HepG2 (cell line): ENCODE data around the gene SPARC. TPM values are rescaled to one million over a fixed set of nuclear protein-coding genes. Genes with fewer than 3 reads are reported as not detected.

Experiments
- ATAC-seq: fragments of 200-7000 bp; cut with Tn5 transposase; 3 replicates; pipeline ENCODE4 v1.9.1; 2020; ENCODE audit warnings: mild to moderate bottlenecking, moderate library complexity
- BruUV-seq: library from RNA; stranded (reverse); fragments of 400-500 nt; replicated peaks from 2 replicates; lab custom pipeline; 2021; lab: Mats Ljungman, UMichigan
- CTCF ChIA-PET: fragments of 300-600 bp; formaldehyde crosslinking; extraction: SDS; loops from one replicate; lab custom pipeline; 2021; ENCODE audit warnings: low total read pairs, inconsistent platforms, low intra/inter-chr PET ratio; lab: Yijun Ruan, JAX
- POLR2A ChIA-PET: fragments of 350-600 bp; sonication (Branson Sonifier 250); formaldehyde crosslinking; loops from one replicate; lab custom pipeline; 2020; ENCODE audit warnings: antibody characterized with exemption, inconsistent platforms; lab: Yijun Ruan, JAX
- DNase-seq: peaks from one replicate; pipeline ENCODE4 v3.0.0-alpha.2; 2015; ENCODE audit warnings: low spot score
- FAIRE-seq: peaks from 3 replicates; lab custom pipeline; 2011; peaks lifted over from hg19 to GRCh38; lab: Jason Lieb, UNC
- H2AFZ ChIP-seq: one replicate; pipeline ENCODE4 v1.6.1; 2011; ENCODE audit warnings: low read length, inconsistent platforms
- H3K27ac ChIP-seq: fragments of 300-600 bp; 3 replicates; pipeline ENCODE4 v1.8.0; 2011; ENCODE audit warnings: mixed run types, mild to moderate bottlenecking, mixed read lengths, low read length, inconsistent platforms; ENCODE audit not compliant: insufficient read depth; ENCODE audit errors: extremely low read length
- H3K27me3 ChIP-seq, 2 experiments: fragments of 200-600 bp in 1 of 2; 2 replicates in 1 of 2; 3 replicates in 1 of 2; pipeline versions ENCODE4 v1.6.0 to v1.8.0; 2011; ENCODE audit warnings: low read length in 2 of 2, mild to moderate bottlenecking in 2 of 2, moderate library complexity in 2 of 2, inconsistent platforms in 1 of 2; ENCODE audit not compliant: insufficient read depth in 2 of 2, control insufficient read depth in 1 of 2
- H3K36me3 ChIP-seq, 2 experiments: fragments of 200-600 bp in 1 of 2; replicated peaks in 1 of 2; 2 replicates in 1 of 2; 3 replicates in 1 of 2; pipeline versions ENCODE4 v1.5.1 to v1.8.0; 2011; ENCODE audit warnings: low read length in 2 of 2, inconsistent platforms in 1 of 2; ENCODE audit not compliant: insufficient read depth in 2 of 2, control insufficient read depth in 1 of 2
- H3K4me1 ChIP-seq: 2 replicates; pipeline ENCODE4 v1.5.1; 2012; ENCODE audit warnings: low read length, inconsistent platforms; ENCODE audit not compliant: insufficient read depth
- H3K4me2 ChIP-seq: 2 replicates; pipeline ENCODE4 v1.6.0; 2011; ENCODE audit warnings: low read depth, low read length, inconsistent platforms
- H3K4me3 ChIP-seq, 3 experiments: fragments of 200-600 bp in 1 of 3; sonication (generic), shearing (Covaris generic) in 1 of 3; replicated peaks in 1 of 3; 2 replicates each; pipeline ENCODE4 v1.5.1; 2011 to 2016; ENCODE audit warnings: low read length in 3 of 3, inconsistent platforms in 2 of 3, low read depth in 2 of 3, mild to moderate bottlenecking in 2 of 3, control low read depth in 1 of 3, mixed read lengths in 1 of 3; ENCODE audit not compliant: insufficient read depth in 1 of 3
- H3K79me2 ChIP-seq: one replicate; pipeline ENCODE4 v1.6.1; 2011; ENCODE audit warnings: low read length, inconsistent platforms; ENCODE audit not compliant: insufficient read depth
- H3K9ac ChIP-seq: 2 replicates; pipeline ENCODE4 v1.6.0; 2011; ENCODE audit warnings: mild to moderate bottlenecking, low read depth, low read length, inconsistent platforms; ENCODE audit not compliant: insufficient read depth
- H3K9me3 ChIP-seq: 2 replicates; pipeline ENCODE4 v1.5.1; 2012; ENCODE audit warnings: mild to moderate bottlenecking, low read length
- H4K20me1 ChIP-seq: 2 replicates; pipeline ENCODE4 v1.6.0; 2011; ENCODE audit warnings: inconsistent platforms, mild to moderate bottlenecking, low read length, moderate library complexity; ENCODE audit not compliant: insufficient read depth
- BHLHE40 ChIP-seq: IDR thresholded peaks from 2 replicates; pipeline ENCODE4 v1.6.1; 2011; ENCODE audit warnings: low read length, improper control_type of control experiment
- DBP ChIP-seq: sonication (generic); formaldehyde crosslinking; IDR thresholded peaks from 2 replicates; pipeline ENCODE4 v1.4.0; 2020; ENCODE audit warnings: missing genetic modification reagents; ENCODE audit errors: not compliant biosample characterization
- HMG20B ChIP-seq: conservative IDR thresholded peaks from 2 replicates; pipeline ENCODE4 v1.6.1; 2016; ENCODE audit warnings: missing genetic modification reagents, missing compliant biosample characterization
- MYNN ChIP-seq: sonication (generic); formaldehyde crosslinking; IDR thresholded peaks from 2 replicates; pipeline ENCODE4 v1.4.0; 2020; ENCODE audit warnings: mild to moderate bottlenecking, low read depth, missing genetic modification reagents
- PRPF4 ChIP-seq: fragments of 200-400 bp; formaldehyde crosslinking; IDR thresholded peaks from 2 replicates; pipeline ENCODE4 v1.6.1; 2016; ENCODE audit warnings: low read length, low read depth; ENCODE audit not compliant: poor library complexity, severe bottlenecking
- SIN3B ChIP-seq: fragments of 150-350 bp; IDR thresholded peaks from 2 replicates; pipeline ENCODE4 v1.6.1; 2014; ENCODE audit warnings: low read length
- TRIM24 ChIP-seq: sonication (generic); formaldehyde crosslinking; IDR thresholded peaks from 2 replicates; pipeline ENCODE4 v1.8.0; 2022; ENCODE audit warnings: mild to moderate bottlenecking, missing genetic modification reagents
- ZBTB38 ChIP-seq: sonication (generic); formaldehyde crosslinking; IDR thresholded peaks from 2 replicates; pipeline ENCODE4 v1.5.1; 2020; ENCODE audit warnings: mild to moderate bottlenecking, missing genetic modification reagents
- ZIK1 ChIP-seq: sonication (generic); formaldehyde crosslinking; IDR thresholded peaks from 2 replicates; pipeline ENCODE4 v1.5.0; 2020; ENCODE audit warnings: mild to moderate bottlenecking, low read depth, missing genetic modification reagents, borderline replicate concordance
- ZNF710 ChIP-seq: sonication (generic); formaldehyde crosslinking; IDR thresholded peaks from 2 replicates; pipeline ENCODE4 v1.5.0; 2020; ENCODE audit warnings: mild to moderate bottlenecking, missing genetic modification reagents, borderline replicate concordance
- WGBS: methylation state at CpG from one replicate; pipeline ENCODE4 v1.1.6; 2017; ENCODE audit warnings: low lambda C conversion rate; 5-methylcytosine and 5-hydroxymethylcytosine counted together
- in situ Hi-C: cut with HindIII; loops from 2 replicates; pipeline ENCODE4 v1.10.0; 2017; ENCODE audit warnings: low pct_unique_long_range_greater_than_20kb; ENCODE audit not compliant: extremely low pct_ligation_motif_present
- intact Hi-C: fragments of 100-400 bp; cut with micrococcal nuclease; formaldehyde crosslinking; loops from one replicate; pipeline ENCODE4 v1.10.0; 2022; ENCODE audit not compliant: unreplicated experiment
- polyA plus RNA-seq, 8 experiments: library from polyadenylated mRNA; depleted of rRNA in 3 of 8; stranded (reverse) in 7 of 8; unstranded in 1 of 8; fragments of >200 nt; fragmentation: Illumina TruSeq in 4 of 8; extraction: Trizol in 4 of 8; gene quantifications; 2 replicates each; pipeline versions ENCODE4 v1.2.1 to v1.2.3, GENCODE V29; 2011 to 2016; ENCODE audit warnings: low read depth in 4 of 8, missing spikeins in 1 of 8, mixed read lengths in 1 of 8; ENCODE audit not compliant: insufficient read depth in 1 of 8
- total RNA-seq, 5 experiments: library from RNA; depleted of rRNA; stranded (reverse); fragments of >200 nt; fragmentation: Illumina TruSeq; extraction: Trizol; gene quantifications; 2 replicates each; pipeline ENCODE4 v1.2.3, GENCODE V29; 2016; ENCODE audit warnings: low read depth in 1 of 5

The SPARC gene
- total and polyA plus RNA-seq, 2 of the 13 experiments (the other 11 are each of a cell fraction or from before 2014, with no cell fraction given) = 76.7 to 192 TPM

GRCh38 chr5:151677776-151678545 is 8.8 kb downstream of the SPARC start:
- whole genome bisulfite sequencing = 83% methylated on average over 6 of the region's 6 CpGs
- intact Hi-C loops (no loop called here), in situ Hi-C loops (no loop called here)
- TF ChIP-seq ZNF710 (CRISPR knock-in tag) = no peak
- no peak for TF ChIP-seq DBP (CRISPR knock-in tag)
- no peak for TF ChIP-seq ZIK1 (CRISPR knock-in tag)
- TF ChIP-seq HMG20B (CRISPR knock-in tag) = no peak
- TF ChIP-seq TRIM24 (CRISPR knock-in tag) = no peak
- TF ChIP-seq SIN3B = no peak
- TF ChIP-seq MYNN (CRISPR knock-in tag) = no peak
- no peak for TF ChIP-seq ZBTB38
- no peak for TF ChIP-seq BHLHE40
- TF ChIP-seq PRPF4 = no peak
- Histone ChIP-seq H3K4me1 (peaks cover under 1% of the 10 kb centered on the region; the same call in 1 of the 2 replicates), H3K27ac (no peak overlapping the region), H3K9ac (no peak overlapping the region), H2AFZ (no peak overlapping the region), H3K4me2 (no peak overlapping the region), H3K79me2 (no peaks in the 10 kb centered on the region), H3K4me3 (no peak overlapping the region), H3K36me3 (no peaks in the 10 kb centered on the region; a peak in 1 of 5 replicates), H3K9me3 (no peaks in the 10 kb centered on the region), H4K20me1 (no peaks in the 10 kb centered on the region), H3K27me3 (no peaks in the 10 kb centered on the region)
- no TSS peak for BruUV-seq
- no peak for ATAC-seq
- DNase-seq = no peak
- CTCF ChIA-PET = no interaction called here
- POLR2A ChIA-PET = no interaction called here
- no peak for FAIRE-seq
